ENCODE data around the gene ACAP2. TPM values are rescaled to one million over a fixed set of nuclear protein-coding genes. Genes with fewer than 3 reads are reported as not detected.
"Not testable (repeated sequence)": the region's sequence is repeated elsewhere in the genome, so short reads cannot be mapped to it uniquely, and the experiment has no call there.

Gene ACAP2
- total RNA-seq, 2 experiments from 2014 or later: 54.6 to 55.7 TPM

DNA sequence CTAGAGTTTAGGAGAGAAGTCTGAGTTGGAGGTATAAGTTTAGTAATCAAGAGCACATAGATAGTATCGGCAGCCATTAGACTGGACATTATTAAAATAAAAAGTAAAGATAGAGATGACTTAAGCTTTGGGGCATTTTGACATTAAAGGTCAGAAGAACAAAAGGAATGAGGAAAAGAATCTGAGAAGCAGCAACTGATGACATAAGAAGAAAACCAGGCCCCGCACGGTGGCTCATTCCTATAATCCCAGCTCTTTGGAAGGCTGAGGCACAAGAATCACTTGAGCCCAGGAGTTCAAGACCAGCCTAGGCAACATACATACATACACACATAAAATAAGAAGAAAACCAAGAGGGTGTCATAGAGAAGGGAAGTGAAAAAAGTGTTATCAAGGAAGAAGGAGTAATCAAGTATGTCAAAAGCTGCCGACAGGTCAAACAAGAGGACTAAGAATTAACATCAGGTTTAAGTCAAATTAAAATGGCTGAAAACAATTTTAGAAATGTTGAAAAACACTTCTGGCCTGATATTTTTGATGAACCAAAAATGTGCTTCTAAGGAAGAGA, 38.9 kb downstream of the ACAP2 start:
- POLR2A ChIA-PET: no interaction called here

GRCh38 chr3:195403244-195403643, 39.6 kb downstream of the ACAP2 start:
- Mint-ChIP-seq H3K4me3 (no peak overlapping the region), H3K36me3 (ENCODE audit: low read depth) (peaks cover 26% of the 10 kb centered on the region), H3K4me1 (ENCODE audit: low read depth) (peaks cover 52% of the 10 kb centered on the region), H3K27ac (no peak overlapping the region), H3K27me3 (no peaks in the 10 kb centered on the region), H3K9me3 (peaks cover 6% of the 10 kb centered on the region)
- ChIA-PET POLR2A (no interaction called here), CTCF (no interaction called here)
- TF ChIP-seq CTCF (IDR thresholded peaks at IDR 0.05): no peak
- ATAC-seq (no peak), DNase-seq (no peak)
- intact Hi-C loops (cut with micrococcal nuclease): no loop called here

More for the DNA sequence above, 38.9 kb downstream of the ACAP2 start:
- Mint-ChIP-seq H3K4me3 (no peak overlapping the region), H3K27me3 (no peaks in the 10 kb centered on the region), H3K36me3 (ENCODE audit: low read depth) (peaks cover 29% of the 10 kb centered on the region), H3K4me1 (ENCODE audit: low read depth) (peaks cover 54% of the 10 kb centered on the region), H3K27ac (no peak overlapping the region), H3K9me3 (peaks cover 3% of the 10 kb centered on the region)
- intact Hi-C loops (cut with micrococcal nuclease): no loop called here
- no peak for DNase-seq
- TF ChIP-seq CTCF (IDR thresholded peaks at IDR 0.05): no peak
- no peak for ATAC-seq
- CTCF ChIA-PET: no interaction called here

- peaks cover 6% of the 10 kb centered on the region for H3K9me3 Mint-ChIP-seq
- H3K4me1 Mint-ChIP-seq (ENCODE audit: low read depth): peaks cover 53% of the 10 kb centered on the region
- peaks cover 18% of the 10 kb centered on the region for H3K36me3 Mint-ChIP-seq (ENCODE audit: low read depth)
- H3K27ac Mint-ChIP-seq: no peak overlapping the region
- H3K4me3 Mint-ChIP-seq: no peak overlapping the region
- H3K27me3 Mint-ChIP-seq: no peaks in the 10 kb centered on the region
- ChIA-PET POLR2A (interaction anchor here (0.8 kb wide), 1 partner anchor 32 kb away, joined by 3 read pairs; no protein-coding TSS in a partner anchor), CTCF (no interaction called here)
- no peak for DNase-seq
- intact Hi-C loops (cut with micrococcal nuclease): no loop called here
- ATAC-seq: no peak
- TF ChIP-seq CTCF (IDR thresholded peaks at IDR 0.05): no peak
These were observed 40.9 kb downstream of the ACAP2 start for GRCh38 chr3:195401943-195402342.

DNA sequence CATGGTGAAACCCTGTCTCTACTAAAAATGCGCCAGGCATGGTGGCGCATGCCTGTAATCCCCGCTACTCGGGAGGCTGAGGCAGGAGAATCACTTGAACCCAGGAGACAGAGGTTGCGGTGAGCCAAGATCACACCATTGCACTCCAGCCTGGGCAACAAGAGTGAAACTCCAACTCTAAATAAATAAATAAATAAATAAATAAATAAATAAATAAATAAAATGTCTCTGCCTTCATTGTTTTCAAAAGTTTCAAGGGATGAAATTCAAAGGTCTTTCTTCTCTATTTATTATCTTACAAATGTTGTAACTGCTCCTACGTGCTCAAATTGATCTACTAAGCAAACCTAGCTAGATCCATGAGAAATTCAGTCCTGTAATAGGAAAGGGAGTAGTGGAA, 44.4 kb downstream of the ACAP2 start:
- intact Hi-C loops (cut with micrococcal nuclease); H3K4me3 Mint-ChIP-seq; ATAC-seq; H3K9me3 Mint-ChIP-seq; CTCF ChIA-PET; H3K27me3 Mint-ChIP-seq; H3K27ac Mint-ChIP-seq; H3K36me3 Mint-ChIP-seq (ENCODE audit: low read depth); POLR2A ChIA-PET; DNase-seq: not testable (repeated sequence)
- H3K4me1 Mint-ChIP-seq (ENCODE audit: low read depth): peaks cover 53% of the 10 kb centered on the region

- TF ChIP-seq CTCF (IDR thresholded peaks at IDR 0.05): no peak
- CTCF ChIA-PET: no interaction called here
- no peaks in the 10 kb centered on the region for H3K27me3 Mint-ChIP-seq
- H3K9me3 Mint-ChIP-seq: peaks cover 2% of the 10 kb centered on the region
- H3K4me3 Mint-ChIP-seq: no peak overlapping the region
- ATAC-seq: no peak
- POLR2A ChIA-PET: no interaction called here
- no peak overlapping the region for H3K27ac Mint-ChIP-seq
- intact Hi-C loops (cut with micrococcal nuclease): no loop called here
- no peak for DNase-seq
- peaks cover 5% of the 10 kb centered on the region for H3K36me3 Mint-ChIP-seq (ENCODE audit: low read depth)
- peaks cover 62% of the 10 kb centered on the region for H3K4me1 Mint-ChIP-seq (ENCODE audit: low read depth)
These were observed 45.3 kb downstream of the ACAP2 start for GRCh38 chr3:195397524-195397923.

Data from activated CD8-positive, alpha-beta T cell treated with anti-CD3 and anti-CD28 coated beads for 36 hours (primary cell).